ENCODE measurements around the gene BACH2.

- TF ChIP-seq POLR2A (IDR thresholded peaks at IDR 0.05; ENCODE audit: borderline replicate concordance, extremely low read depth, insufficient read depth, insufficient read length) (no peak), CTCF (IDR thresholded peaks at IDR 0.05 in 2 of 3, conservative IDR thresholded peaks at IDR 0.05 in 1 of 3; ENCODE audit: borderline replicate concordance in 1 of 3, insufficient read depth in 1 of 3, low read depth in 2 of 3, low read length in 2 of 3) (no peak), EZH2 (IDR thresholded peaks at IDR 0.05) (no peak), ELF1 (IDR thresholded peaks at IDR 0.05; ENCODE audit: borderline replicate concordance, low read depth) (no peak), JUND (IDR thresholded peaks at IDR 0.05) (no peak)
- TF ChIP-seq, protein P1, sequence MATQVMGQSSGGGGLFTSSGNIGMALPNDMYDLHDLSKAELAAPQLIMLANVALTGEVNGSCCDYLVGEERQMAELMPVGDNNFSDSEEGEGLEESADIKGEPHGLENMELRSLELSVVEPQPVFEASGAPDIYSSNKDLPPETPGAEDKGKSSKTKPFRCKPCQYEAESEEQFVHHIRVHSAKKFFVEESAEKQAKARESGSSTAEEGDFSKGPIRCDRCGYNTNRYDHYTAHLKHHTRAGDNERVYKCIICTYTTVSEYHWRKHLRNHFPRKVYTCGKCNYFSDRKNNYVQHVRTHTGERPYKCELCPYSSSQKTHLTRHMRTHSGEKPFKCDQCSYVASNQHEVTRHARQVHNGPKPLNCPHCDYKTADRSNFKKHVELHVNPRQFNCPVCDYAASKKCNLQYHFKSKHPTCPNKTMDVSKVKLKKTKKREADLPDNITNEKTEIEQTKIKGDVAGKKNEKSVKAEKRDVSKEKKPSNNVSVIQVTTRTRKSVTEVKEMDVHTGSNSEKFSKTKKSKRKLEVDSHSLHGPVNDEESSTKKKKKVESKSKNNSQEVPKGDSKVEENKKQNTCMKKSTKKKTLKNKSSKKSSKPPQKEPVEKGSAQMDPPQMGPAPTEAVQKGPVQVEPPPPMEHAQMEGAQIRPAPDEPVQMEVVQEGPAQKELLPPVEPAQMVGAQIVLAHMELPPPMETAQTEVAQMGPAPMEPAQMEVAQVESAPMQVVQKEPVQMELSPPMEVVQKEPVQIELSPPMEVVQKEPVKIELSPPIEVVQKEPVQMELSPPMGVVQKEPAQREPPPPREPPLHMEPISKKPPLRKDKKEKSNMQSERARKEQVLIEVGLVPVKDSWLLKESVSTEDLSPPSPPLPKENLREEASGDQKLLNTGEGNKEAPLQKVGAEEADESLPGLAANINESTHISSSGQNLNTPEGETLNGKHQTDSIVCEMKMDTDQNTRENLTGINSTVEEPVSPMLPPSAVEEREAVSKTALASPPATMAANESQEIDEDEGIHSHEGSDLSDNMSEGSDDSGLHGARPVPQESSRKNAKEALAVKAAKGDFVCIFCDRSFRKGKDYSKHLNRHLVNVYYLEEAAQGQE (IDR thresholded peaks at IDR 0.05; ENCODE audit: low read depth), result no peak
- TF ChIP-seq, protein P2, sequence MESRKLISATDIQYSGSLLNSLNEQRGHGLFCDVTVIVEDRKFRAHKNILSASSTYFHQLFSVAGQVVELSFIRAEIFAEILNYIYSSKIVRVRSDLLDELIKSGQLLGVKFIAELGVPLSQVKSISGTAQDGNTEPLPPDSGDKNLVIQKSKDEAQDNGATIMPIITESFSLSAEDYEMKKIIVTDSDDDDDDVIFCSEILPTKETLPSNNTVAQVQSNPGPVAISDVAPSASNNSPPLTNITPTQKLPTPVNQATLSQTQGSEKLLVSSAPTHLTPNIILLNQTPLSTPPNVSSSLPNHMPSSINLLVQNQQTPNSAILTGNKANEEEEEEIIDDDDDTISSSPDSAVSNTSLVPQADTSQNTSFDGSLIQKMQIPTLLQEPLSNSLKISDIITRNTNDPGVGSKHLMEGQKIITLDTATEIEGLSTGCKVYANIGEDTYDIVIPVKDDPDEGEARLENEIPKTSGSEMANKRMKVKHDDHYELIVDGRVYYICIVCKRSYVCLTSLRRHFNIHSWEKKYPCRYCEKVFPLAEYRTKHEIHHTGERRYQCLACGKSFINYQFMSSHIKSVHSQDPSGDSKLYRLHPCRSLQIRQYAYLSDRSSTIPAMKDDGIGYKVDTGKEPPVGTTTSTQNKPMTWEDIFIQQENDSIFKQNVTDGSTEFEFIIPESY (IDR thresholded peaks at IDR 0.05; ENCODE audit: extremely low read depth, insufficient replicate concordance, low read length), result no peak
These were observed 5.7 kb downstream of the BACH2 start for GRCh38 chr6:90290811-90291420.

Measured in HCT116 (cell line).